ENCODE results near the gene SETD5. TPM values are rescaled to one million over a fixed set of nuclear protein-coding genes. Genes with fewer than 3 reads are reported as not detected.

SETD5 gene
- total and polyA plus RNA-seq, 2 experiments from 2014 or later, result 176 to 275 TPM

DNA sequence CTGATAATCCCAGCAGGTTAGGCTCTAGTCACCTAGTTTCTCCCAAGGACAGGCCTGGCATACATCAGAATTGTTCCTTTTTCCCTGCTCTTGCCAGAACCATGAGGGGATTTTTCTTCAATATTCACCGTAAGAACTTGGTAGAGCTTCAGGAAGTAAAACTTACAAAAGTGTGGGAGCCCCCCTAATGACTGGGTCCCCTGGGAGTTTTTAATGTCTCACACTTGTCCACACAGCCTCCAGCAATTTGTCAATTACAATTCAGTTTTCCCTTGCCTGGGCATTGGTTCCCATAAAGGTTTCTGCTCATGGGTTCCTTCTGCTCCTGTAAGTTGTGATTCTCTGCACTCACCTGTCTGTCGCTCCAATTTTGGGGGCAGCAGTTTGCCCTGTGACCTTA, 127.7 kb downstream of the SETD5 start:
- no peak for TF ChIP-seq CTCF (IDR thresholded peaks at IDR 0.05; ENCODE audit: low read depth, low read length)
- H3K27me3 ChIP-seq, result no peaks in the 10 kb centered on the region
- no peaks in the 10 kb centered on the region for H3K36me3 ChIP-seq
- H3K9me3 ChIP-seq (ENCODE audit: low read depth), result no peaks in the 10 kb centered on the region
- no peaks in the 10 kb centered on the region for H3K4me1 ChIP-seq (ENCODE audit: low read depth)
- DNase-seq (ENCODE audit: low read depth in 1 of 2, low spot score in 1 of 2), result no peak
- H3K4me3 ChIP-seq, result no peak overlapping the region
- no peak overlapping the region for H3K27ac ChIP-seq

Other genes with a start within 250 kb of the SETD5 start
- 4.9 and 15.7 TPM in 2 replicates for gene SRGAP3, start 148.0 kb upstream of the SETD5 start, total RNA-seq
- gene SRGAP3, start 148.0 kb upstream of the SETD5 start, polyA plus RNA-seq, result 6.0 and 10.8 TPM in 2 replicates
- 24.5 and 43.5 TPM in 2 replicates for gene THUMPD3, start 34.6 kb upstream of the SETD5 start, total RNA-seq
- 33.6 and 37.7 TPM in 2 replicates for gene THUMPD3, start 34.6 kb upstream of the SETD5 start, polyA plus RNA-seq
- not detected in 2 replicates for gene LHFPL4, start 156.2 kb downstream of the SETD5 start, total RNA-seq
- 0.14 and 0.24 TPM in 2 replicates for gene LHFPL4, start 156.2 kb downstream of the SETD5 start, polyA plus RNA-seq